ENCODE results near the gene SND1. TPM values are rescaled to one million over a fixed set of nuclear protein-coding genes. Genes with fewer than 3 reads are reported as not detected.

The SND1 gene
- total RNA-seq, 1 experiment from 2014 or later = 218 TPM

GRCh38 chr7:127995156-127995880 lies 343.3 kb downstream of the SND1 start:
- no peaks in the 10 kb centered on the region for H3K79me1 ChIP-seq (ENCODE audit: insufficient read depth, low read depth, low read length, poor library complexity, severe bottlenecking)
- Mint-ChIP-seq H3K4me1 (peaks cover 28 to 34% of the 10 kb centered on the region in 2 experiments), H3K27ac (peak overlapping the region; percentile 9 to 91 (median 80); a peak in 3 of 7 replicates), H3K4me3 (no peak overlapping the region), H3K9me3 (no peaks in the 10 kb centered on the region), H3K36me3 (ENCODE audit: insufficient read depth in 1 of 3, low read depth in 3 of 3) (peaks cover 9 to 26% (median 22%) of the 10 kb centered on the region in 3 experiments), H3K27me3 (ENCODE audit: low read depth) (no peaks in the 10 kb centered on the region)
- H3T11ph ChIP-seq (ENCODE audit: low read length) = no peak overlapping the region
- no peak overlapping the region for H2AK5ac ChIP-seq (ENCODE audit: insufficient read length, low read length)
- no peak overlapping the region for H2BK5ac ChIP-seq (ENCODE audit: insufficient read length, low read length)
- no peak overlapping the region for H3K4me2 ChIP-seq (ENCODE audit: insufficient read depth, insufficient read length, low read length)
- H3K56ac ChIP-seq (ENCODE audit: insufficient read length, low read depth, low read length) = no peak overlapping the region
- H3K27ac ChIP-seq (ENCODE audit: insufficient read length, low read depth, low read length) = no peak overlapping the region
- H3K27me3 ChIP-seq (ENCODE audit: insufficient read depth, low read length) = no peaks in the 10 kb centered on the region
- no peak overlapping the region for H3K14ac ChIP-seq (ENCODE audit: insufficient read depth, low read length)
- peaks cover 6% of the 10 kb centered on the region; the same call in 1 of the 2 replicates for H3K4me1 ChIP-seq (ENCODE audit: insufficient read depth, low read length)
- H3K18ac ChIP-seq (ENCODE audit: insufficient read length, low read depth, low read length) = no peak overlapping the region
- H3K9ac ChIP-seq (ENCODE audit: extremely low read depth, insufficient read length, low read length) = no peak overlapping the region
- H3K9me3 ChIP-seq (ENCODE audit: control insufficient read depth, low read depth, low read length) = no peaks in the 10 kb centered on the region
- H4K5ac ChIP-seq (ENCODE audit: insufficient read length, low read depth, low read length) = no peak overlapping the region
- TF ChIP-seq CTCF (conservative IDR thresholded peaks at IDR 0.05) = no peak
- H4K8ac ChIP-seq (replicated peaks; ENCODE audit: insufficient read length, low read depth, low read length) = no peak overlapping the region
- no peak overlapping the region for H2BK15ac ChIP-seq (ENCODE audit: low read depth, low read length)
- H2BK120ac ChIP-seq (ENCODE audit: low read depth, low read length, poor library complexity, severe bottlenecking) = no peak overlapping the region
- H3K79me2 ChIP-seq (ENCODE audit: insufficient read depth, low read length) = no peaks in the 10 kb centered on the region
- no peak overlapping the region for H3K4ac ChIP-seq (ENCODE audit: low read depth, low read length)
- no peak for DNase-seq
- no peaks in the 10 kb centered on the region for H4K20me1 ChIP-seq (ENCODE audit: control insufficient read depth, insufficient read depth, insufficient read length)
- no peak overlapping the region for H2BK12ac ChIP-seq (ENCODE audit: insufficient read length, low read depth, low read length)
- no peak overlapping the region for H3K23ac ChIP-seq (ENCODE audit: insufficient read length, low read depth, low read length)
- H2BK20ac ChIP-seq (ENCODE audit: low read depth, low read length, poor library complexity, severe bottlenecking) = no peak overlapping the region
- H4K91ac ChIP-seq (ENCODE audit: insufficient read length, low read depth, low read length) = no peak overlapping the region
- WGBS (ENCODE audit: extremely low coverage, insufficient read length, low lambda C conversion rate) = no CpG with 5 or more reads among the region's 3 CpGs
- no peak overlapping the region for H2AFZ ChIP-seq (ENCODE audit: low read length)
- no peaks in the 10 kb centered on the region for H3K23me2 ChIP-seq (ENCODE audit: insufficient read length, low read depth, low read length, poor library complexity, severe bottlenecking)

Data from H9 (cell line).